Panc1 (cell line): ENCODE results near the gene OTUB1.

Source experiments
- CTCF ChIP-seq: fragments of 450-650 bp; IDR thresholded peaks from 2 replicates; pipeline ENCODE4 v1.5.1; 2017; ENCODE audit warnings: mild to moderate bottlenecking
- REST ChIP-seq, 2 experiments: IDR thresholded peaks; 2 replicates each; pipeline ENCODE4 v1.6.1; 2011 to 2012; ENCODE audit warnings: low read depth in 2 of 2, control low read depth in 1 of 2, low read length in 1 of 2, mild to moderate bottlenecking in 1 of 2, moderate library complexity in 1 of 2; ENCODE audit not compliant: insufficient read depth in 1 of 2

- TF ChIP-seq CTCF = no peak
- no peak for TF ChIP-seq REST (IDR thresholded peaks at IDR 0.05; ENCODE audit: insufficient read depth in 1 of 2, low read depth in 2 of 2, low read length in 1 of 2)
Observed at GRCh38 chr11:64023712-64024710, 37.8 kb downstream of the OTUB1 start.
